ENCODE data around the gene PRPSAP1.
A peak's percentile ranks its signal among the peaks of the same experiment; 100 is the strongest.

Gene PRPSAP1

GRCh38 chr17:76327696-76328095, 26.0 kb downstream of the PRPSAP1 start:
- TF ChIP-seq CTCF (IDR thresholded peaks at IDR 0.05; ENCODE audit: unreplicated experiment in 3 of 3): no peak
- peaks cover 59% of the 10 kb centered on the region for H3K36me3 Mint-ChIP-seq (ENCODE audit: low read depth)
- H3K4me3 Mint-ChIP-seq: no peak overlapping the region

GRCh38 chr17:76326306-76326705, 27.4 kb downstream of the PRPSAP1 start:
- peak overlapping the region in 1 of 3 experiments; percentile 53 for H3K27ac Mint-ChIP-seq
- TF ChIP-seq CTCF (IDR thresholded peaks at IDR 0.05; ENCODE audit: unreplicated experiment in 3 of 3): no peak
- peaks cover 66% of the 10 kb centered on the region for H3K36me3 Mint-ChIP-seq (ENCODE audit: low read depth)
- H3K27me3 Mint-ChIP-seq (ENCODE audit: low read depth): no peaks in the 10 kb centered on the region
- no peaks in the 10 kb centered on the region for H3K4me1 Mint-ChIP-seq
- H3K4me3 Mint-ChIP-seq: no peak overlapping the region
- no peaks in the 10 kb centered on the region for H3K9me3 Mint-ChIP-seq

More at GRCh38 chr17:76327696-76328095, 26.0 kb downstream of the PRPSAP1 start:
- Mint-ChIP-seq H3K27ac (no peak overlapping the region), H3K9me3 (no peaks in the 10 kb centered on the region), H3K27me3 (ENCODE audit: low read depth) (no peaks in the 10 kb centered on the region), H3K4me1 (peaks cover 11% of the 10 kb centered on the region)

GRCh38 chr17:76318586-76318985, 35.1 kb downstream of the PRPSAP1 start:
- no peak for TF ChIP-seq CTCF (IDR thresholded peaks at IDR 0.05; ENCODE audit: unreplicated experiment in 3 of 3)
- no peaks in the 10 kb centered on the region for H3K9me3 Mint-ChIP-seq
- H3K36me3 Mint-ChIP-seq (ENCODE audit: low read depth): peaks cover 61% of the 10 kb centered on the region
- H3K27ac Mint-ChIP-seq: no peak overlapping the region
- peaks cover 5% of the 10 kb centered on the region for H3K4me1 Mint-ChIP-seq
- no peak overlapping the region for H3K4me3 Mint-ChIP-seq
- no peaks in the 10 kb centered on the region for H3K27me3 Mint-ChIP-seq (ENCODE audit: low read depth)

- H3K27ac Mint-ChIP-seq: no peak overlapping the region
- H3K36me3 Mint-ChIP-seq (ENCODE audit: low read depth): peaks cover 65% of the 10 kb centered on the region
- no peaks in the 10 kb centered on the region for H3K9me3 Mint-ChIP-seq
Observed at GRCh38 chr17:76317535-76317934, 36.2 kb downstream of the PRPSAP1 start.

GRCh38 chr17:76314392-76315227, 39.1 kb downstream of the PRPSAP1 start:
- H3K27ac Mint-ChIP-seq: no peak overlapping the region
- peaks cover 6% of the 10 kb centered on the region for H3K4me1 Mint-ChIP-seq
- peaks cover 58% of the 10 kb centered on the region for H3K36me3 Mint-ChIP-seq (ENCODE audit: low read depth)
- no peaks in the 10 kb centered on the region for H3K9me3 Mint-ChIP-seq
- TF ChIP-seq CTCF (IDR thresholded peaks at IDR 0.05; ENCODE audit: unreplicated experiment in 3 of 3): no peak
- H3K27me3 Mint-ChIP-seq (ENCODE audit: low read depth): no peaks in the 10 kb centered on the region
- H3K4me3 Mint-ChIP-seq: no peak overlapping the region

More at GRCh38 chr17:76317535-76317934, 36.2 kb downstream of the PRPSAP1 start:
- H3K4me1 Mint-ChIP-seq: peaks cover 11% of the 10 kb centered on the region
- H3K4me3 Mint-ChIP-seq: no peak overlapping the region
- TF ChIP-seq CTCF (IDR thresholded peaks at IDR 0.05; ENCODE audit: unreplicated experiment in 3 of 3): no peak
- no peaks in the 10 kb centered on the region for H3K27me3 Mint-ChIP-seq (ENCODE audit: low read depth)

GRCh38 chr17:76312735-76313134, 41.0 kb downstream of the PRPSAP1 start:
- no peaks in the 10 kb centered on the region for H3K9me3 Mint-ChIP-seq
- peaks cover 3% of the 10 kb centered on the region for H3K27me3 Mint-ChIP-seq (ENCODE audit: low read depth)
- H3K36me3 Mint-ChIP-seq (ENCODE audit: low read depth): peaks cover 58% of the 10 kb centered on the region
- TF ChIP-seq CTCF (IDR thresholded peaks at IDR 0.05; ENCODE audit: unreplicated experiment in 3 of 3): no peak
- H3K27ac Mint-ChIP-seq: no peak overlapping the region
- no peak overlapping the region for H3K4me3 Mint-ChIP-seq
- H3K4me1 Mint-ChIP-seq: peaks cover 6% of the 10 kb centered on the region
